Type B pancreatic cell (in vitro differentiated cells): ENCODE data around the gene DNM2. TPM values are rescaled to one million over a fixed set of nuclear protein-coding genes. Genes with fewer than 3 reads are reported as not detected.

Experiments
- DNase-seq: peaks from one replicate; pipeline ENCODE4 v3.0.0; 2021; ENCODE audit warnings: mixed read lengths; ENCODE audit not compliant: unreplicated experiment; ENCODE audit errors: extremely low spot score
- H3K27ac Mint-ChIP-seq: 2 replicates; pipeline ENCODE4 v1.8.0; 2021; ENCODE audit warnings: mild to moderate bottlenecking, mixed read lengths
- H3K27me3 Mint-ChIP-seq: 2 replicates; pipeline ENCODE4 v1.8.0; 2021; ENCODE audit warnings: mixed read lengths
- H3K36me3 Mint-ChIP-seq: 2 replicates; pipeline ENCODE4 v1.8.0; 2021; ENCODE audit warnings: mixed read lengths
- H3K4me1 Mint-ChIP-seq: one replicate; pipeline ENCODE4 v1.8.0; 2021; ENCODE audit warnings: mixed read lengths; ENCODE audit not compliant: unreplicated experiment
- H3K4me3 Mint-ChIP-seq: 2 replicates; pipeline ENCODE4 v1.8.0; 2021; ENCODE audit warnings: mild to moderate bottlenecking, mixed read lengths
- H3K9me3 Mint-ChIP-seq: 2 replicates; pipeline ENCODE4 v1.8.0; 2021; ENCODE audit warnings: mixed read lengths
- total RNA-seq: library from RNA; stranded (reverse); gene quantifications from 2 replicates; pipeline ENCODE4 v1.2.1, GENCODE V29; 2021; ENCODE audit warnings: low replicate concordance
- TF ChIP-seq, protein P1 (sequence below): fragments of 200-600 bp; sonication (generic); conservative IDR thresholded peaks from 2 replicates; pipeline ENCODE4 v1.5.0; 2021; ENCODE audit warnings: antibody characterized with exemption, mild to moderate bottlenecking

DNM2 gene
- total RNA-seq, 1 donor from 2014 or later, result 119 TPM

DNA sequence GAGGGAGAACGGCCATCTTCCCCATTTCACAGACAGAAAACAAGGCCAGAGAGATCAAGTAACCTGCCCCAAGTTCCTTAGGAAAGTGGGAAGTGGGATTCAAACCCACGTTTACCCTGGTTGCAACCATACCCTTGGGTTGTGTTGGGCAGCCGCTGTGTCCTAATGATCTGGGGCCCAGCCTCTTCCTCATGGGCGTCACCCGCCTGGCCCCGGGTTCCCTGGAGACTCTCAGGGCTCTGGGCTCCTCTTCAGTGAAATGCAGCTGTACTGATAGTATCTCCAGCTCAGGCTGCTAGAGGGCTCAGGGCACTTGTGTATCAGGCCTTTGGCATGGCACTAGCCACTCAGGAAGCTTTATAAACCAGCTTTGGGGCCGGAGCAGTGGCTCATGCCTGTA is 108.4 kb downstream of the DNM2 start:
- DNase-seq, result no peak
- Mint-ChIP-seq H3K27ac (no peak overlapping the region), H3K36me3 (peaks cover 7% of the 10 kb centered on the region), H3K4me3 (no peak overlapping the region), H3K27me3 (no peaks in the 10 kb centered on the region), H3K9me3 (no peaks in the 10 kb centered on the region), H3K4me1 (no peaks in the 10 kb centered on the region)
- TF ChIP-seq, protein P1, sequence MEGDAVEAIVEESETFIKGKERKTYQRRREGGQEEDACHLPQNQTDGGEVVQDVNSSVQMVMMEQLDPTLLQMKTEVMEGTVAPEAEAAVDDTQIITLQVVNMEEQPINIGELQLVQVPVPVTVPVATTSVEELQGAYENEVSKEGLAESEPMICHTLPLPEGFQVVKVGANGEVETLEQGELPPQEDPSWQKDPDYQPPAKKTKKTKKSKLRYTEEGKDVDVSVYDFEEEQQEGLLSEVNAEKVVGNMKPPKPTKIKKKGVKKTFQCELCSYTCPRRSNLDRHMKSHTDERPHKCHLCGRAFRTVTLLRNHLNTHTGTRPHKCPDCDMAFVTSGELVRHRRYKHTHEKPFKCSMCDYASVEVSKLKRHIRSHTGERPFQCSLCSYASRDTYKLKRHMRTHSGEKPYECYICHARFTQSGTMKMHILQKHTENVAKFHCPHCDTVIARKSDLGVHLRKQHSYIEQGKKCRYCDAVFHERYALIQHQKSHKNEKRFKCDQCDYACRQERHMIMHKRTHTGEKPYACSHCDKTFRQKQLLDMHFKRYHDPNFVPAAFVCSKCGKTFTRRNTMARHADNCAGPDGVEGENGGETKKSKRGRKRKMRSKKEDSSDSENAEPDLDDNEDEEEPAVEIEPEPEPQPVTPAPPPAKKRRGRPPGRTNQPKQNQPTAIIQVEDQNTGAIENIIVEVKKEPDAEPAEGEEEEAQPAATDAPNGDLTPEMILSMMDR, result no peak

DNA sequence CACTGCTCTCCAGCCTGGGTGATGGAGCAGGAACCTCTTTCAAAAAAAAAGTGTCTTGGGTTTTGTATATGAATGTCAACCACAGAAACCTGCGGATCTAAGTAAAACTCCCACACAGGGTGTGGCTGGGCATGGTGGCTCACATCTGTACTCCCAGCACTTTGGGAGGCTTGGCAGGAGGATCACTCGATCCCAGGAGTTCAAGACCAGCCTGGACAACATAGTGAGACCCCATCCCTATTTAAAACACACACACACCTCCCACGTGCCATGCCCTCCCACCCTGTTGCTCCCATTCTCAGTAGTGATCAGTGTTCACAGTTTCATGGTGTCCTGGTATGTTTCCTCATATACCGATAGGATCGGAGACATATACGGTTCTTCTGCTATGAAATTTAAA is 109.0 kb downstream of the DNM2 start:
- H3K9me3 Mint-ChIP-seq, result no peaks in the 10 kb centered on the region
- H3K4me3 Mint-ChIP-seq, result no peak overlapping the region
- H3K27me3 Mint-ChIP-seq, result no peaks in the 10 kb centered on the region
- H3K36me3 Mint-ChIP-seq, result peaks cover 7% of the 10 kb centered on the region
- H3K27ac Mint-ChIP-seq, result no peak overlapping the region
- TF ChIP-seq, protein P1, result no peak
- DNase-seq, result no peak
- no peaks in the 10 kb centered on the region for H3K4me1 Mint-ChIP-seq

DNA sequence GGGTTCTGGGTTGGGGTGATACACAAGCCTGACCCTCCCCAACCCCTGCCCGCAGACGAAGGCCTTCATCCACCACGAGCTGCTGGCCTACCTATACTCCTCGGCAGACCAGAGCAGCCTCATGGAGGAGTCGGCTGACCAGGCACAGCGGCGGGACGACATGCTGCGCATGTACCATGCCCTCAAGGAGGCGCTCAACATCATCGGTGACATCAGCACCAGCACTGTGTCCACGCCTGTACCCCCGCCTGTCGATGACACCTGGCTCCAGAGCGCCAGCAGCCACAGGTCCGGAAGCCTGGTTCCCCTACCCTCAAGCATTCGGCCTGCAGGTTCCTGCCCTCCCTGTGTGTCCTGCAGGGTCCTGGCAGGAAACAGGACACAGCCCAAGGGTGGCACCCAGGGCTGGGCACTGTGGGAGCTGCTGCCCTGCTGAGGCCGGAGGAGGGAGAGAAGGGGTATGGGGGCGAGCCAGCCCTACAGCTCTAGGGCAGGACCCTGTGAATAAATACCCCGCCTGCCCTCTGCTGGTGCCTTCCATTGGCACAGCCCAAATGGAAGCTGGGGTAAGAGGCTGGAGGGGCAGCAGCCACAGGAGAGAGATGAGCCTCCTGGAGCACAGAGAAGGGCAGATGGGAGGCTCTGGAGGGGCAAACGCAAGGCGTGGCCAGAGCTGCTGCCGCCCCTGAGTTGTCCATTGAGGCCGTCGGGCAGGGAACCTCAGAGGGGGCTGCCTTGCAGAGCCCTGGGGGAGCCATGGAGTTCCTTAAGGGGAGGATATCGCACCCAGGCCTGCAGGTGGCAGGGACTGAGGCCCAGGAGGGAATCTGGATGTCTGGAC is 111.3 kb downstream of the DNM2 start:
- no peak overlapping the region for H3K4me3 Mint-ChIP-seq
- no peak for DNase-seq

DNA sequence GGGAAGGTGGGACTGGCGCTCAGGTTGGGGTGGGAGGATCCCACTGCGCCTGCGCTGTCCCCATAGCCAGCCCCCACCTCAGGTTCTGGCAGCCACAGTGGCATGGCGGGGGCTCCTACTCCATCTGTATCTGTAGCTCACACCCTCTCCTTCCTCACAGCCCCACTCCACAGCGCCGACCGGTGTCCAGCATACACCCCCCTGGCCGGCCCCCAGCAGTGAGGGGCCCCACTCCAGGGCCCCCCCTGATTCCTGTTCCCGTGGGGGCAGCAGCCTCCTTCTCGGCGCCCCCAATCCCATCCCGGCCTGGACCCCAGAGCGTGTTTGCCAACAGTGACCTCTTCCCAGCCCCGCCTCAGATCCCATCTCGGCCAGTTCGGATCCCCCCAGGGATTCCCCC is 112.1 kb downstream of the DNM2 start:
- Mint-ChIP-seq H3K27me3 (no peaks in the 10 kb centered on the region), H3K4me3 (no peak overlapping the region), H3K4me1 (no peaks in the 10 kb centered on the region), H3K9me3 (no peaks in the 10 kb centered on the region), H3K27ac (no peak overlapping the region), H3K36me3 (peaks cover 3% of the 10 kb centered on the region)
- TF ChIP-seq, protein P1, result no peak
- DNase-seq, result no peak

More for the DNA sequence above, 111.3 kb downstream of the DNM2 start:
- H3K27me3 Mint-ChIP-seq, result no peaks in the 10 kb centered on the region
- H3K4me1 Mint-ChIP-seq, result no peaks in the 10 kb centered on the region
- peaks cover 4% of the 10 kb centered on the region for H3K36me3 Mint-ChIP-seq
- TF ChIP-seq, protein P1, result no peak
- no peaks in the 10 kb centered on the region for H3K9me3 Mint-ChIP-seq
- no peak overlapping the region for H3K27ac Mint-ChIP-seq

DNA sequence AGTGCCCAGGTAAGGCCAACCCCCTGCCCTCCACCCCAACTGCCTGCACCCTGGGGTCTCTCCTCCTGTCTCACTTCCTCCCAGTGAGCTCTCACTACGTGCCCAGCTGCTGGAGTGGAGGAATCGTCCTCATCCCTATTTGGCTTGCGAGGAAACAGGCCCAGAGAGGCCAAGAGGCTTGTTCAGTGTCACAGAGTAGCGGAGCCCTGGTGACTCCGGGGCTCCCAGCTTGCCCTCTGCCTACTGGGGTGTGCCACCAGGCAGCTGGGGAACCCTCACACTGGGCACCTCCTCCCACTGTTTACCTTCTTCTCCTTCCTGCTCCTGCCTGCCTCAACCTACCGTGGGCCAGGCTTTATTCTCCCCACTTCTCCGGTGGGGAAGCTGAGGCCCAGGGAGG is 112.5 kb downstream of the DNM2 start:
- Mint-ChIP-seq H3K36me3 (peaks cover 4% of the 10 kb centered on the region), H3K9me3 (peaks cover under 1% of the 10 kb centered on the region), H3K4me1 (peaks cover under 1% of the 10 kb centered on the region), H3K27me3 (no peaks in the 10 kb centered on the region), H3K27ac (no peak overlapping the region), H3K4me3 (no peak overlapping the region)
- no peak for DNase-seq
- TF ChIP-seq, protein P1, result no peak
